Renal cortical epithelial cell (primary cell): Measurements from ENCODE around the gene HGFAC. TPM values are rescaled to one million over a fixed set of nuclear protein-coding genes. Genes with fewer than 3 reads are reported as not detected.

Experiments
- DNase-seq: peaks from one replicate; pipeline ENCODE4 v3.0.0-alpha.2; 2011; ENCODE audit warnings: low read depth
- total RNA-seq: library from RNA; depleted of rRNA; stranded (reverse); fragments of >200 nt; gene quantifications from 2 replicates; pipeline ENCODE4 v1.2.3, GENCODE V29; 2014

Gene HGFAC
- 0.25 and 0.35 TPM in 2 replicates for total RNA-seq

- no peak for DNase-seq
Observed at GRCh38 chr4:3441501-3442459, at the start of gene HGFAC. Gene HGFAC, plus strand, starts transcription at chr4:3441968. Its CDS starts 34 bp downstream, at chr4:3442002.

- no peak for DNase-seq
Observed at GRCh38 chr4:3392321-3392720, 49.4 kb upstream of the HGFAC start.

- DNase-seq: no peak
Observed at GRCh38 chr4:3393171-3393570, 48.6 kb upstream of the HGFAC start.

GRCh38 chr4:3396600-3396999 is 45.2 kb upstream of the HGFAC start:
- DNase-seq: no peak

- no peak for DNase-seq
Observed at GRCh38 chr4:3397128-3397527, 44.6 kb upstream of the HGFAC start.

GRCh38 chr4:3399277-3400194 is 42.2 kb upstream of the HGFAC start:
- no peak for DNase-seq

- DNase-seq: no peak
Observed at GRCh38 chr4:3401436-3402171, 40.2 kb upstream of the HGFAC start.

GRCh38 chr4:3402491-3403347 is 39.0 kb upstream of the HGFAC start:
- peak; percentile 66 for DNase-seq

GRCh38 chr4:3403348-3403906 is 38.3 kb upstream of the HGFAC start:
- no peak for DNase-seq

GRCh38 chr4:3404546-3404945 is 37.2 kb upstream of the HGFAC start:
- no peak for DNase-seq

GRCh38 chr4:3405176-3405575 is 36.6 kb upstream of the HGFAC start:
- no peak for DNase-seq

- DNase-seq: no peak
Observed at GRCh38 chr4:3406021-3406420, 35.7 kb upstream of the HGFAC start.

- DNase-seq: no peak
Observed at GRCh38 chr4:3406431-3406830, 35.3 kb upstream of the HGFAC start.

- no peak for DNase-seq
Observed at GRCh38 chr4:3407171-3407771, 34.5 kb upstream of the HGFAC start.

GRCh38 chr4:3407930-3408792 is 33.6 kb upstream of the HGFAC start:
- DNase-seq: no peak

- DNase-seq: no peak
Observed at GRCh38 chr4:3408793-3409330, 32.9 kb upstream of the HGFAC start.

GRCh38 chr4:3409571-3410091 is 32.1 kb upstream of the HGFAC start:
- no peak for DNase-seq

GRCh38 chr4:3410401-3411135 is 31.2 kb upstream of the HGFAC start:
- no peak for DNase-seq
